Keratinocyte (primary cell): ENCODE results near the gene RTN3. TPM values are rescaled to one million over a fixed set of nuclear protein-coding genes. Genes with fewer than 3 reads are reported as not detected.

ENCODE experiments used
- DNase-seq: peaks from one replicate; pipeline ENCODE4 v3.0.0-alpha.2; 2011; ENCODE audit warnings: low read depth, missing footprints, low spot score
- FAIRE-seq: peaks from 2 replicates; lab custom pipeline; 2011; peaks lifted over from hg19 to GRCh38; lab: Jason Lieb, UNC
- H2AFZ ChIP-seq: 2 replicates; pipeline ENCODE4 v1.6.0; 2012; ENCODE audit warnings: low read length, control low read depth, inconsistent platforms; ENCODE audit not compliant: control insufficient read depth
- H3K27ac ChIP-seq: 2 replicates; pipeline ENCODE4 v1.5.1; 2011; ENCODE audit warnings: low read length; ENCODE audit not compliant: control insufficient read depth, insufficient read depth
- H3K27me3 ChIP-seq: 3 replicates; pipeline ENCODE4 v1.6.0; 2011; ENCODE audit warnings: low read length; ENCODE audit not compliant: control insufficient read depth, insufficient read depth; ENCODE audit errors: extremely low read depth
- H3K36me3 ChIP-seq, 2 experiments: 2 replicates in 1 of 2; 3 replicates in 1 of 2; pipeline ENCODE4 v1.5.1; 2011; ENCODE audit warnings: low read length in 2 of 2, mild to moderate bottlenecking in 1 of 2; ENCODE audit not compliant: control insufficient read depth in 2 of 2, insufficient read depth in 2 of 2; ENCODE audit errors: extremely low read depth in 1 of 2
- H3K4me1 ChIP-seq: 3 replicates; pipeline ENCODE4 v1.5.1; 2011; ENCODE audit warnings: low read length; ENCODE audit not compliant: control insufficient read depth, insufficient read depth; ENCODE audit errors: extremely low read depth
- H3K4me2 ChIP-seq: 3 replicates; pipeline ENCODE4 v1.6.0; 2011; ENCODE audit warnings: low read depth, low read length; ENCODE audit not compliant: control insufficient read depth, insufficient read depth; ENCODE audit errors: extremely low read depth
- H3K4me3 ChIP-seq, 3 experiments: fragments of 200-600 bp in 1 of 3; sonication (generic) in 1 of 3; 2 replicates in 2 of 3; 3 replicates in 1 of 3; pipeline ENCODE4 v1.5.1; 2011 to 2016; ENCODE audit warnings: low read length in 3 of 3, mild to moderate bottlenecking in 3 of 3, control low read depth in 2 of 3, inconsistent platforms in 1 of 3, low read depth in 1 of 3, mixed read lengths in 1 of 3, mixed run types in 1 of 3, moderate library complexity in 1 of 3; ENCODE audit not compliant: control insufficient read depth in 2 of 3, insufficient read depth in 2 of 3; ENCODE audit errors: extremely low read depth in 1 of 3
- H3K79me2 ChIP-seq: 2 replicates; pipeline ENCODE4 v1.6.0; 2012; ENCODE audit warnings: low read length; ENCODE audit not compliant: control insufficient read depth, insufficient read depth
- H3K9ac ChIP-seq: 3 replicates; pipeline ENCODE4 v1.6.0; 2011; ENCODE audit warnings: low read length; ENCODE audit not compliant: control insufficient read depth, insufficient read depth; ENCODE audit errors: extremely low read depth
- H3K9me1 ChIP-seq: 3 replicates; pipeline ENCODE4 v1.6.0; 2011; ENCODE audit warnings: low read length; ENCODE audit not compliant: control insufficient read depth, insufficient read depth; ENCODE audit errors: extremely low read depth
- H3K9me3 ChIP-seq: 2 replicates; pipeline ENCODE4 v1.5.1; 2012; ENCODE audit warnings: low read depth, low read length; ENCODE audit not compliant: control insufficient read depth
- H4K20me1 ChIP-seq: 3 replicates; pipeline ENCODE4 v1.6.0; 2011; ENCODE audit warnings: low read length; ENCODE audit not compliant: control insufficient read depth, insufficient read depth; ENCODE audit errors: extremely low read depth
- EZH2 ChIP-seq: IDR thresholded peaks from one replicate; pipeline ENCODE4 v1.6.1; 2012; ENCODE audit warnings: inconsistent platforms, mild to moderate bottlenecking, low read length, moderate library complexity
- dilution Hi-C: fragments of 300-500 bp; cut with MboI; formaldehyde crosslinking; loops from one replicate; pipeline ENCODE4 v1.7.0; 2020; ENCODE audit warnings: low sequenced_read_pairs; ENCODE audit not compliant: extremely low pct_ligation_motif_present
- polyA plus RNA-seq, 5 experiments: library from polyadenylated mRNA; depleted of rRNA in 3 of 5; stranded (reverse) in 3 of 5; stranded (forward) in 1 of 5; unstranded in 1 of 5; fragments of >200 nt; gene quantifications; 1 replicate in 1 of 5; 2 replicates in 3 of 5; 3 replicates in 1 of 5; pipeline versions ENCODE4 v1.2.1 to v1.2.3, GENCODE V29; 2011 to 2012; ENCODE audit warnings: missing spikeins in 2 of 5, low read depth in 1 of 5, low replicate concordance in 1 of 5
- TF ChIP-seq, protein P1 (sequence below), 3 experiments: IDR thresholded peaks in 1 of 3; conservative IDR thresholded peaks in 1 of 3; optimal IDR thresholded peaks in 1 of 3; 2 replicates in 2 of 3; 3 replicates in 1 of 3; pipeline versions ENCODE3 to v1.5.1; 2011; ENCODE audit warnings: low read length in 3 of 3, mild to moderate bottlenecking in 3 of 3, moderate library complexity in 2 of 3, control low read depth in 1 of 3, inconsistent platforms in 1 of 3; ENCODE audit not compliant: insufficient read depth in 2 of 3; ENCODE audit errors: extremely low read depth in 1 of 3

Gene RTN3
- polyA plus RNA-seq, 1 donor (not counting 4 experiments of a cell fraction or from before 2014, with no cell fraction given) = 50.8 TPM

DNA sequence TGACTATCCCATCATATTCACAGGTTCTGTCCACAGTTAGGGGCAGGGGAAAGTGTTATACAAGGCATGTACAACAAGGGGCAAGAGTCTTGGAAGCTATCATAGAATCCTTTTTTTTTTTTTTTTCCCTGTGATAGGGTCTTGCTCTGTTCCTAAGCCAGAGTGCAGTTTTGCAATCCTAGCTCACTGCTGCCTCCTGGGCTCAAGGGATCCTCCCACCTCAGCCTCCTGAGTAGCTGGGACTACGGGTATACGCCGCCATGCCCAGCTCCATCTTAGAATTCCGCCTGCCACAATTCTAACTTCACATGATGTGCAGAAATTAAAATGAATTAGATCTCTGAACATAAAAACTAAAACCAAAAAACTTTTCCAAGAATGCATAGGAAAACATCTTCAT lies 55.6 kb downstream of the RTN3 start:
- Histone ChIP-seq H4K20me1 (no peaks in the 10 kb centered on the region), H3K27ac (no peak overlapping the region), H3K4me3 (no peak overlapping the region), H2AFZ (no peak overlapping the region), H3K9me3 (no peaks in the 10 kb centered on the region), H3K79me2 (peaks cover 4% of the 10 kb centered on the region), H3K27me3 (no peaks in the 10 kb centered on the region), H3K4me1 (no peaks in the 10 kb centered on the region), H3K36me3 (no peaks in the 10 kb centered on the region), H3K9ac (no peak overlapping the region), H3K4me2 (no peak overlapping the region), H3K9me1 (no peaks in the 10 kb centered on the region)
- dilution Hi-C loops = no loop called here
- no peak for DNase-seq
- FAIRE-seq = no peak
- no peak for TF ChIP-seq EZH2

DNA sequence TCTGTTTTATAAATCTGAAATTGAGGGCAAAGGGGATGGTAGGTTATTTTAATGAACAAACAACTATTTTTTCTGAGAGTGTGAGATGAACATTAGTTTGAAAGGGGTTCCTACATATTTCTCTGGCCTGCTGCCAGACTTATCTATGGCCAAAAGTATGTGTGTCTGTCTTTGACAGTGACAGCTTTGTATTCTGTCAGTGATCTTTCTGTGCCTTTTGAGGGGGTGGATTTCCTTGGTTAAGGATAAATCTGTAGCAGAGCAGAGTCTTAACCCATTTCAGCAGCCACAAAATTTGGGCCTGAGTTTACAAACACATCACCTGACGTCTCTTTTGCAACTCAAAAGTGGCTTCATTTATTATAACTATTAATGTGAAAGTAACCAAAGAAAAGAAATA lies 56.4 kb downstream of the RTN3 start:
- no peak for TF ChIP-seq EZH2
- TF ChIP-seq, protein P1, sequence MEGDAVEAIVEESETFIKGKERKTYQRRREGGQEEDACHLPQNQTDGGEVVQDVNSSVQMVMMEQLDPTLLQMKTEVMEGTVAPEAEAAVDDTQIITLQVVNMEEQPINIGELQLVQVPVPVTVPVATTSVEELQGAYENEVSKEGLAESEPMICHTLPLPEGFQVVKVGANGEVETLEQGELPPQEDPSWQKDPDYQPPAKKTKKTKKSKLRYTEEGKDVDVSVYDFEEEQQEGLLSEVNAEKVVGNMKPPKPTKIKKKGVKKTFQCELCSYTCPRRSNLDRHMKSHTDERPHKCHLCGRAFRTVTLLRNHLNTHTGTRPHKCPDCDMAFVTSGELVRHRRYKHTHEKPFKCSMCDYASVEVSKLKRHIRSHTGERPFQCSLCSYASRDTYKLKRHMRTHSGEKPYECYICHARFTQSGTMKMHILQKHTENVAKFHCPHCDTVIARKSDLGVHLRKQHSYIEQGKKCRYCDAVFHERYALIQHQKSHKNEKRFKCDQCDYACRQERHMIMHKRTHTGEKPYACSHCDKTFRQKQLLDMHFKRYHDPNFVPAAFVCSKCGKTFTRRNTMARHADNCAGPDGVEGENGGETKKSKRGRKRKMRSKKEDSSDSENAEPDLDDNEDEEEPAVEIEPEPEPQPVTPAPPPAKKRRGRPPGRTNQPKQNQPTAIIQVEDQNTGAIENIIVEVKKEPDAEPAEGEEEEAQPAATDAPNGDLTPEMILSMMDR (optimal IDR thresholded peaks at IDR 0.05 in 1 of 3, IDR thresholded peaks at IDR 0.05 in 1 of 3, conservative IDR thresholded peaks at IDR 0.05 in 1 of 3; ENCODE audit: extremely low read depth in 1 of 3, insufficient read depth in 2 of 3, low read length in 3 of 3) = no peak
- Histone ChIP-seq H3K4me2 (no peak overlapping the region), H3K9me1 (no peaks in the 10 kb centered on the region), H3K4me1 (no peaks in the 10 kb centered on the region), H2AFZ (no peak overlapping the region), H3K9me3 (no peaks in the 10 kb centered on the region), H4K20me1 (no peaks in the 10 kb centered on the region), H3K9ac (no peak overlapping the region), H3K79me2 (peaks cover 4% of the 10 kb centered on the region), H3K4me3 (no peak overlapping the region), H3K27me3 (no peaks in the 10 kb centered on the region), H3K27ac (no peak overlapping the region), H3K36me3 (no peaks in the 10 kb centered on the region)
- DNase-seq (no peak), FAIRE-seq (no peak)
- dilution Hi-C loops = no loop called here

DNA sequence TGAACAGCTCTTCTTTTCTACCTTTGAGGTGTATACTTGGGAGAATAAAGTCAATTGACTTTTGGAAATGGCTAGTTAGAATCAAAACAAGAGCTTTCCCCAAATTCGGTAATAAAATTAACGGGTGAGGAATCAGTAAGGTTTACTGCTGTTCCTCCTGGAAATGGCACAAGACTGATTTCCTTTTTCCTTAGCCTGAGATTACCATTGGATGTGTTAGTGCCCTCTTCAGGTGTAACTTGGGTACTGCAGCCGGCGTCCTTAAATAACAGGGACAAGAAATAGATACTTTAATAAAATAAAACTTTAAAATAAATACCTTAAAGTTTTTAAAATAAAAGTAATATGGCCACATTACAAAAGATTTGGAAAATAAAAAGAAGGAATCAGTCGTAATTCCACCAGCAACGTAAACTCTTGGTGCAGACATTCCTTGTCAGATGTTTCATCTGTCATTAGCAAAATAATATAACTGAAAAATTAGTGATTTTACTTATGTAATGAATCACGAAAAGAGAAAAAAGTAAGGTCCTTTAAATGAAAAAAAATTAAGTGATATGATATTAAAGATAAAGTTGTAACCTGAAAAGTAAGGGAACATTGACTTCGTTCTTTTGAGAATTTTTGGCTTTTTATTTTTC lies 57.5 kb downstream of the RTN3 start:
- Histone ChIP-seq H3K4me3 (no peak overlapping the region), H3K36me3 (no peaks in the 10 kb centered on the region), H3K27me3 (no peaks in the 10 kb centered on the region), H3K4me2 (no peak overlapping the region), H3K9ac (no peak overlapping the region), H4K20me1 (no peaks in the 10 kb centered on the region), H3K9me3 (no peaks in the 10 kb centered on the region), H3K79me2 (peaks cover 4% of the 10 kb centered on the region), H3K27ac (no peak overlapping the region), H3K9me1 (no peaks in the 10 kb centered on the region), H2AFZ (no peak overlapping the region), H3K4me1 (no peaks in the 10 kb centered on the region)
- TF ChIP-seq, protein P1 (optimal IDR thresholded peaks at IDR 0.05 in 1 of 3, IDR thresholded peaks at IDR 0.05 in 1 of 3, conservative IDR thresholded peaks at IDR 0.05 in 1 of 3; ENCODE audit: extremely low read depth in 1 of 3, insufficient read depth in 2 of 3, low read length in 3 of 3) = peak; percentile 66 to 82 (median 76)
- no peak for TF ChIP-seq EZH2
- peak; percentile 35 for DNase-seq
- FAIRE-seq = no peak
- dilution Hi-C loops = no loop called here
